HepG2 (cell line): ENCODE measurements around the gene SYT13. TPM values are rescaled to one million over a fixed set of nuclear protein-coding genes. Genes with fewer than 3 reads are reported as not detected.

ENCODE experiments used
- ATAC-seq: fragments of 200-7000 bp; cut with Tn5 transposase; 3 replicates; pipeline ENCODE4 v1.9.1; 2020; ENCODE audit warnings: mild to moderate bottlenecking, moderate library complexity
- BruUV-seq: library from RNA; stranded (reverse); fragments of 400-500 nt; replicated peaks from 2 replicates; lab custom pipeline; 2021; lab: Mats Ljungman, UMichigan
- CTCF ChIA-PET: fragments of 300-600 bp; formaldehyde crosslinking; extraction: SDS; loops from one replicate; lab custom pipeline; 2021; ENCODE audit warnings: low total read pairs, inconsistent platforms, low intra/inter-chr PET ratio; lab: Yijun Ruan, JAX
- POLR2A ChIA-PET: fragments of 350-600 bp; sonication (Branson Sonifier 250); formaldehyde crosslinking; loops from one replicate; lab custom pipeline; 2020; ENCODE audit warnings: antibody characterized with exemption, inconsistent platforms; lab: Yijun Ruan, JAX
- DNase-seq: peaks from one replicate; pipeline ENCODE4 v3.0.0-alpha.2; 2015; ENCODE audit warnings: low spot score
- FAIRE-seq: peaks from 3 replicates; lab custom pipeline; 2011; peaks lifted over from hg19 to GRCh38; lab: Jason Lieb, UNC
- H2AFZ ChIP-seq: one replicate; pipeline ENCODE4 v1.6.1; 2011; ENCODE audit warnings: low read length, inconsistent platforms
- H3K27ac ChIP-seq: fragments of 300-600 bp; 3 replicates; pipeline ENCODE4 v1.8.0; 2011; ENCODE audit warnings: mixed run types, mild to moderate bottlenecking, mixed read lengths, low read length, inconsistent platforms; ENCODE audit not compliant: insufficient read depth; ENCODE audit errors: extremely low read length
- H3K27me3 ChIP-seq, 2 experiments: fragments of 200-600 bp in 1 of 2; 2 replicates in 1 of 2; 3 replicates in 1 of 2; pipeline versions ENCODE4 v1.6.0 to v1.8.0; 2011; ENCODE audit warnings: low read length in 2 of 2, mild to moderate bottlenecking in 2 of 2, moderate library complexity in 2 of 2, inconsistent platforms in 1 of 2; ENCODE audit not compliant: insufficient read depth in 2 of 2, control insufficient read depth in 1 of 2
- H3K36me3 ChIP-seq, 2 experiments: fragments of 200-600 bp in 1 of 2; replicated peaks in 1 of 2; 2 replicates in 1 of 2; 3 replicates in 1 of 2; pipeline versions ENCODE4 v1.5.1 to v1.8.0; 2011; ENCODE audit warnings: low read length in 2 of 2, inconsistent platforms in 1 of 2; ENCODE audit not compliant: insufficient read depth in 2 of 2, control insufficient read depth in 1 of 2
- H3K4me1 ChIP-seq: 2 replicates; pipeline ENCODE4 v1.5.1; 2012; ENCODE audit warnings: low read length, inconsistent platforms; ENCODE audit not compliant: insufficient read depth
- H3K4me2 ChIP-seq: 2 replicates; pipeline ENCODE4 v1.6.0; 2011; ENCODE audit warnings: low read depth, low read length, inconsistent platforms
- H3K4me3 ChIP-seq, 3 experiments: fragments of 200-600 bp in 1 of 3; sonication (generic), shearing (Covaris generic) in 1 of 3; replicated peaks in 1 of 3; 2 replicates each; pipeline ENCODE4 v1.5.1; 2011 to 2016; ENCODE audit warnings: low read length in 3 of 3, inconsistent platforms in 2 of 3, low read depth in 2 of 3, mild to moderate bottlenecking in 2 of 3, control low read depth in 1 of 3, mixed read lengths in 1 of 3; ENCODE audit not compliant: insufficient read depth in 1 of 3
- H3K79me2 ChIP-seq: one replicate; pipeline ENCODE4 v1.6.1; 2011; ENCODE audit warnings: low read length, inconsistent platforms; ENCODE audit not compliant: insufficient read depth
- H3K9ac ChIP-seq: 2 replicates; pipeline ENCODE4 v1.6.0; 2011; ENCODE audit warnings: mild to moderate bottlenecking, low read depth, low read length, inconsistent platforms; ENCODE audit not compliant: insufficient read depth
- H3K9me3 ChIP-seq: 2 replicates; pipeline ENCODE4 v1.5.1; 2012; ENCODE audit warnings: mild to moderate bottlenecking, low read length
- H4K20me1 ChIP-seq: 2 replicates; pipeline ENCODE4 v1.6.0; 2011; ENCODE audit warnings: inconsistent platforms, mild to moderate bottlenecking, low read length, moderate library complexity; ENCODE audit not compliant: insufficient read depth
- BATF2 ChIP-seq: sonication (generic); formaldehyde crosslinking; IDR thresholded peaks from 2 replicates; pipeline ENCODE4 v1.8.0; 2022; ENCODE audit warnings: mild to moderate bottlenecking, missing genetic modification reagents, moderate library complexity
- CTCF ChIP-seq: sonication (generic); formaldehyde crosslinking; IDR thresholded peaks from 2 replicates; pipeline ENCODE4 v1.5.0; 2020; ENCODE audit warnings: mild to moderate bottlenecking, missing genetic modification reagents, moderate library complexity
- MYNN ChIP-seq: sonication (generic); formaldehyde crosslinking; IDR thresholded peaks from 2 replicates; pipeline ENCODE4 v1.4.0; 2020; ENCODE audit warnings: mild to moderate bottlenecking, low read depth, missing genetic modification reagents
- NCOA5 ChIP-seq: sonication (generic); formaldehyde crosslinking; IDR thresholded peaks from 2 replicates; pipeline ENCODE4 v1.4.0; 2020; ENCODE audit warnings: missing genetic modification reagents
- RAD21 ChIP-seq: fragments of 450-650 bp; formaldehyde crosslinking; IDR thresholded peaks from 2 replicates; pipeline ENCODE4 v1.5.0; 2020; ENCODE audit warnings: mild to moderate bottlenecking
- RXRB ChIP-seq: IDR thresholded peaks from 2 replicates; pipeline ENCODE4 v1.6.1; 2016; ENCODE audit warnings: borderline replicate concordance, missing genetic modification reagents, missing compliant biosample characterization
- SKIL ChIP-seq: sonication (generic); formaldehyde crosslinking; IDR thresholded peaks from 2 replicates; pipeline ENCODE4 v1.8.0; 2022; ENCODE audit warnings: missing genetic modification reagents, mild to moderate bottlenecking, moderate library complexity, borderline replicate concordance
- SNAPC2 ChIP-seq: sonication (generic); formaldehyde crosslinking; IDR thresholded peaks from 2 replicates; pipeline ENCODE4 v1.8.1; 2022; ENCODE audit warnings: mild to moderate bottlenecking, missing genetic modification reagents
- TCF12 ChIP-seq, 2 experiments: fragments of 450-650 bp in 1 of 2; sonication (generic) in 1 of 2; formaldehyde crosslinking in 1 of 2; IDR thresholded peaks; 2 replicates each; pipeline versions ENCODE4 v1.6.1 to v1.8.0; 2017 to 2022; ENCODE audit warnings: antibody characterized with exemption in 1 of 2, mild to moderate bottlenecking in 1 of 2, missing genetic modification reagents in 1 of 2, moderate library complexity in 1 of 2
- TEAD3 ChIP-seq: optimal IDR thresholded peaks from 2 replicates; pipeline ENCODE3; 2016; ENCODE audit warnings: borderline replicate concordance
- UBTF ChIP-seq: sonication (generic); formaldehyde crosslinking; IDR thresholded peaks from 2 replicates; pipeline ENCODE4 v1.4.0; 2020; ENCODE audit warnings: mild to moderate bottlenecking, missing genetic modification reagents
- ZBTB33 ChIP-seq: sonication (generic); formaldehyde crosslinking; IDR thresholded peaks from 2 replicates; pipeline ENCODE4 v1.4.0; 2020; ENCODE audit warnings: missing genetic modification reagents
- ZNF143 ChIP-seq: sonication (generic); formaldehyde crosslinking; IDR thresholded peaks from 2 replicates; pipeline ENCODE4 v1.4.0; 2020; ENCODE audit warnings: missing genetic modification reagents
- ZNF431 ChIP-seq: sonication (generic); formaldehyde crosslinking; IDR thresholded peaks from 2 replicates; pipeline ENCODE4 v1.9.0; 2022; ENCODE audit warnings: missing genetic modification reagents, low read depth, mild to moderate bottlenecking, borderline replicate concordance
- ZNF570 ChIP-seq: sonication (generic); formaldehyde crosslinking; IDR thresholded peaks from 2 replicates; pipeline ENCODE4 v1.4.0; 2020; ENCODE audit warnings: mild to moderate bottlenecking, missing genetic modification reagents, borderline replicate concordance
- ZNF709 ChIP-seq: sonication (generic); formaldehyde crosslinking; IDR thresholded peaks from 2 replicates; pipeline ENCODE4 v1.5.0; 2020; ENCODE audit warnings: mild to moderate bottlenecking, missing genetic modification reagents
- WGBS: methylation state at CpG from one replicate; pipeline ENCODE4 v1.1.6; 2017; ENCODE audit warnings: low lambda C conversion rate; 5-methylcytosine and 5-hydroxymethylcytosine counted together
- in situ Hi-C: cut with HindIII; loops from 2 replicates; pipeline ENCODE4 v1.10.0; 2017; ENCODE audit warnings: low pct_unique_long_range_greater_than_20kb; ENCODE audit not compliant: extremely low pct_ligation_motif_present
- intact Hi-C: fragments of 100-400 bp; cut with micrococcal nuclease; formaldehyde crosslinking; loops from one replicate; pipeline ENCODE4 v1.10.0; 2022; ENCODE audit not compliant: unreplicated experiment
- polyA plus RNA-seq, 8 experiments: library from polyadenylated mRNA; depleted of rRNA in 3 of 8; stranded (reverse) in 7 of 8; unstranded in 1 of 8; fragments of >200 nt; fragmentation: Illumina TruSeq in 4 of 8; extraction: Trizol in 4 of 8; gene quantifications; 2 replicates each; pipeline versions ENCODE4 v1.2.1 to v1.2.3, GENCODE V29; 2011 to 2016; ENCODE audit warnings: low read depth in 4 of 8, missing spikeins in 1 of 8, mixed read lengths in 1 of 8; ENCODE audit not compliant: insufficient read depth in 1 of 8
- total RNA-seq, 5 experiments: library from RNA; depleted of rRNA; stranded (reverse); fragments of >200 nt; fragmentation: Illumina TruSeq; extraction: Trizol; gene quantifications; 2 replicates each; pipeline ENCODE4 v1.2.3, GENCODE V29; 2016; ENCODE audit warnings: low read depth in 1 of 5

The SYT13 gene
- total and polyA plus RNA-seq, 2 of the 13 experiments (the other 11 are each of a cell fraction or from before 2014, with no cell fraction given), result 0.02 to 0.13 TPM

GRCh38 chr11:45267052-45267451 is 19.1 kb downstream of the SYT13 start:
- no peaks in the 10 kb centered on the region for H3K79me2 ChIP-seq
- H3K4me2 ChIP-seq, result no peak overlapping the region
- no peak for FAIRE-seq
- in situ Hi-C loops (no loop called here), intact Hi-C loops (no loop called here)
- 0 out of 3 replicates have a peak, but pooled peaks have one; percentile 48 for ATAC-seq
- no peaks in the 10 kb centered on the region for H3K36me3 ChIP-seq
- no peaks in the 10 kb centered on the region for H3K27me3 ChIP-seq
- POLR2A ChIA-PET, result no interaction called here
- CTCF ChIA-PET, result no interaction called here
- no peak overlapping the region for H3K9ac ChIP-seq
- H4K20me1 ChIP-seq, result no peaks in the 10 kb centered on the region
- no peaks in the 10 kb centered on the region for H3K9me3 ChIP-seq
- no TSS peak for BruUV-seq
- peaks cover 19% of the 10 kb centered on the region for H3K4me1 ChIP-seq
- H3K4me3 ChIP-seq, result no peak overlapping the region
- no peak overlapping the region for H2AFZ ChIP-seq
- WGBS, result 40% methylated on average over 14 of the region's 14 CpGs
- no peak overlapping the region for H3K27ac ChIP-seq
- no peak for DNase-seq
- TF ChIP-seq MYNN (CRISPR knock-in tag) (no peak), SKIL (CRISPR knock-in tag) (no peak), CTCF (CRISPR knock-in tag) (peak; percentile 46), RXRB (CRISPR knock-in tag) (no peak), BATF2 (CRISPR knock-in tag) (no peak), TEAD3 (CRISPR knock-in tag) (no peak), RAD21 (CRISPR knock-in tag) (no peak), ZNF431 (CRISPR knock-in tag) (no peak), SNAPC2 (no peak), NCOA5 (CRISPR knock-in tag) (no peak), ZBTB33 (CRISPR knock-in tag) (peak; percentile 10; the same call in 1 of the 2 replicates), ZNF709 (CRISPR knock-in tag) (no peak), TCF12 (IDR thresholded peaks at IDR 0.05) (no peak), TCF12 (CRISPR knock-in tag; IDR thresholded peaks at IDR 0.05) (no peak), UBTF (no peak), ZNF570 (CRISPR knock-in tag) (no peak), ZNF143 (peak; percentile 49; the same call in 1 of the 2 replicates)
